Transverse colon (tissue), 4 donors: Measurements from ENCODE around the gene RUFY2. TPM values are rescaled to one million over a fixed set of nuclear protein-coding genes. Genes with fewer than 3 reads are reported as not detected.

Experiments
- DNase-seq: peaks from one replicate; pipeline ENCODE4 v3.0.0-alpha.2; 2019
- H3K27ac ChIP-seq, 4 donors: fragments of 200-600 bp; sonication (generic); 2 replicates each; pipeline ENCODE4 v1.5.1; 2016 to 2018; ENCODE audit warnings: inconsistent platforms in 4 of 4
- H3K27me3 ChIP-seq: fragments of 200-600 bp; sonication (generic); 2 replicates; pipeline ENCODE4 v1.5.1; 2017; ENCODE audit warnings: inconsistent platforms
- H3K36me3 ChIP-seq, 4 donors: fragments of 200-600 bp; sonication (generic); 2 replicates each; pipeline ENCODE4 v1.5.1; 2017 to 2019; ENCODE audit warnings: inconsistent platforms in 4 of 4
- H3K4me1 ChIP-seq, 4 donors: fragments of 200-600 bp; sonication (generic); 2 replicates each; pipeline ENCODE4 v1.5.1; 2017 to 2020; ENCODE audit warnings: inconsistent platforms in 4 of 4
- H3K4me3 ChIP-seq, 4 donors: fragments of 200-600 bp; sonication (generic); 1 replicate in 1 of 4; 2 replicates in 3 of 4; pipeline versions ENCODE4 v1.5.1 to v1.6.1; 2017 to 2019; ENCODE audit warnings: inconsistent platforms in 4 of 4
- H3K9me3 ChIP-seq, 2 donors: fragments of 200-600 bp; sonication (generic); 2 replicates each; pipeline ENCODE4 v1.5.1; 2017 to 2019; ENCODE audit warnings: inconsistent platforms in 2 of 2
- EP300 ChIP-seq: sonication (generic); formaldehyde crosslinking; IDR thresholded peaks from one replicate; pipeline ENCODE4 v1.6.1; 2017; ENCODE audit warnings: antibody characterized with exemption, low read depth
- POLR2A ChIP-seq: fragments of 450-650 bp; IDR thresholded peaks from one replicate; pipeline ENCODE4 v1.6.1; 2016; ENCODE audit warnings: antibody characterized with exemption, mild to moderate bottlenecking, moderate library complexity
- POLR2AphosphoS5 ChIP-seq, 3 donors: sonication (generic); formaldehyde crosslinking; IDR thresholded peaks; one replicate each; pipeline ENCODE4 v1.6.1; 2016; ENCODE audit warnings: antibody characterized with exemption in 3 of 3
- WGBS, 2 donors: methylation state at CpG; one replicate each; pipeline ENCODE4 v1.1.5; 2018; ENCODE audit warnings: low coverage in 1 of 2; 5-methylcytosine and 5-hydroxymethylcytosine counted together
- in situ Hi-C, 4 donors: fragments of 200-750 bp; cut with MboI; loops; one replicate each; pipeline versions ENCODE4 v1.15.0 to v1.15.1; 2017; ENCODE audit warnings: low sequenced_read_pairs in 3 of 4, low pct_ligation_motif_present in 1 of 4, low pct_unique_long_range_greater_than_20kb in 1 of 4
- intact Hi-C: fragments of 100-400 bp; cut with DNase I; formaldehyde crosslinking; loops from one replicate; pipeline ENCODE4 v1.15.1; 2023; ENCODE audit warnings: low total_unique reads
- total RNA-seq, 4 donors: library from RNA; depleted of rRNA; stranded (reverse); fragments of >200 nt; gene quantifications; one replicate each; pipeline ENCODE4 v1.1.0, GENCODE V29; 2016
- TF ChIP-seq, protein P1 (sequence below), 5 experiments: fragments of 200-600 bp in 3 of 5; fragments of 450-650 bp in 2 of 5; sonication (generic) in 3 of 5; IDR thresholded peaks; 1 replicate in 2 of 5; 2 replicates in 3 of 5; pipeline ENCODE4 v1.5.1; 2016 to 2017; ENCODE audit warnings: antibody characterized with exemption in 5 of 5, inconsistent platforms in 3 of 5, mild to moderate bottlenecking in 2 of 5, moderate library complexity in 1 of 5

The RUFY2 gene
- total RNA-seq, 4 donors from 2014 or later, result 7.9 to 34.8 (median 22.8) TPM

DNA sequence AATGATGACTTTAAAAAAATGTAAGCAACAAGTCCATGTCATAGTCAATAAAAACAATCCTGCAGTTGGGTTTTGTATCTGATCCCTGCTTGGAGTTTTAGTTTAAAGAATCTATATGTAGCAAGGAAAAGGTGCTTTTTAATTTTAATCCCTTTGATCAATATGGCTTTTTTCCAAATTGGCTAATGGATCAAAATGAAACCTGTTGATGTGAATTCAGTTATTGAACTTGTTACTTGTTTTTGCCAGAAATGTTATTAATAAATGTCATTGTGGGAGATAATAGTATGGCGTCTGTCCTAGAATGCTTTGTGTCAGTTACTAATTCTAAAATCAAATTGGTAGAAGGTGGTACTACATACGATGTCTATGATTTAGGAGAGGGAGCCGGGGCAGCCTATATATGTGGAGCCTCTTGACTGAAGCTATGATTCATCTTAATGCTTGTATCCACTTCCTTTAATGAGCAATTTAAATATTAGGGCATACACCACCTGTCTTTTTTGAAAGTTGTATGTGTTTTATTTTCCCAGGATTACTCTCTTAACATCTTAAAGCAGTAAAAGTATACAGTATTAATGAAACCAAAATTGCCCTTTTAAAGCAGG is 64.1 kb downstream of the RUFY2 start:
- 81 to 92% methylated on average over 3 of the region's 3 CpGs for WGBS, 2 donors
- Histone ChIP-seq H3K9me3 (no peaks in the 10 kb centered on the region), H3K4me3 (no peak overlapping the region), H3K4me1 (peaks cover 0 to 13% (median 2%) of the 10 kb centered on the region in 4 donors), H3K27me3 (no peaks in the 10 kb centered on the region), H3K36me3 (peaks cover 0 to 85% (median 35%) of the 10 kb centered on the region in 4 donors), H3K27ac (no peak overlapping the region)
- TF ChIP-seq POLR2A (no peak), POLR2AphosphoS5 (IDR thresholded peaks at IDR 0.05) (no peak), EP300 (no peak)
- TF ChIP-seq, protein P1, sequence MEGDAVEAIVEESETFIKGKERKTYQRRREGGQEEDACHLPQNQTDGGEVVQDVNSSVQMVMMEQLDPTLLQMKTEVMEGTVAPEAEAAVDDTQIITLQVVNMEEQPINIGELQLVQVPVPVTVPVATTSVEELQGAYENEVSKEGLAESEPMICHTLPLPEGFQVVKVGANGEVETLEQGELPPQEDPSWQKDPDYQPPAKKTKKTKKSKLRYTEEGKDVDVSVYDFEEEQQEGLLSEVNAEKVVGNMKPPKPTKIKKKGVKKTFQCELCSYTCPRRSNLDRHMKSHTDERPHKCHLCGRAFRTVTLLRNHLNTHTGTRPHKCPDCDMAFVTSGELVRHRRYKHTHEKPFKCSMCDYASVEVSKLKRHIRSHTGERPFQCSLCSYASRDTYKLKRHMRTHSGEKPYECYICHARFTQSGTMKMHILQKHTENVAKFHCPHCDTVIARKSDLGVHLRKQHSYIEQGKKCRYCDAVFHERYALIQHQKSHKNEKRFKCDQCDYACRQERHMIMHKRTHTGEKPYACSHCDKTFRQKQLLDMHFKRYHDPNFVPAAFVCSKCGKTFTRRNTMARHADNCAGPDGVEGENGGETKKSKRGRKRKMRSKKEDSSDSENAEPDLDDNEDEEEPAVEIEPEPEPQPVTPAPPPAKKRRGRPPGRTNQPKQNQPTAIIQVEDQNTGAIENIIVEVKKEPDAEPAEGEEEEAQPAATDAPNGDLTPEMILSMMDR (IDR thresholded peaks at IDR 0.05), result no peak
- in situ Hi-C loops (no loop called here), intact Hi-C loops (loop anchor here (10.0 kb wide), 1 partner anchor 128 kb away; no protein-coding TSS in a partner anchor)
- no peak for DNase-seq

DNA sequence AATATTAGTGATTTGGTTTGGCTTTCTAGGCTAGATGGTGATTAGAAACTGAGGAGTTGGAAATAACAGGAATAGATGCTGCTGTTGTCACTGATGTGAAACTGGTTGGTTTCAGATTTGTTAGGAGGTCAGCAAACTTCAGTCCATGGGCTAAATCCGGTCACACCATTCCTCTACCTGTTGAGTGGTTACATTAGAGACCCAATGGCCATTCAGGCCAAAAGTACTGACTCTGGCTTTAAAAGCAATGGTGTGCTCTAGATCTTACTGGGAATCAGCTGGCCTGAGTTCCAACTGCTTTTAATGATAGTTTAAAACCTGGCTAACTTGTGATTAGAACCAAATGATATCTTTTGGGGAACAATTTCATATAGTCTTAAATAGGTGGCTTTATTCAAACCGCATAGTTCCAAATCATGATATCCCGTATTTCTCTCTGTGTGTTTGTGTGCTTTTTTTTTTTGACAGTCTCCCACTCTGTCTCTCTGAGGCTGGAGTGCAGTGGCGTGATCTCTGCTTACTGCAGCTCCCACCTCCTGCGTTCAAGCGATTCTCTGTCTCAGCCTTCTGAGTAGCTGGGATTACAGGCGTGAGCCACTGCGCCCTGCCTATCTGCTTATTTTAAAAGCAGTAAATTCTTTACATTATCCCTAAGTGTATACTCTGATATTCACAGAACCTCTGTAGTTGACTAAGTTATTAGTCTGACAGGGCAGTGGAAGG is 66.6 kb downstream of the RUFY2 start:
- in situ Hi-C loops, result no loop called here
- Histone ChIP-seq H3K4me3 (no peak overlapping the region), H3K9me3 (no peaks in the 10 kb centered on the region), H3K27ac (no peak overlapping the region), H3K4me1 (peaks cover 8 to 38% (median 24%) of the 10 kb centered on the region in 4 donors), H3K27me3 (no peaks in the 10 kb centered on the region), H3K36me3 (peaks cover 0 to 70% (median 30%) of the 10 kb centered on the region in 4 donors)
- DNase-seq, result no peak
- WGBS, 2 donors, result 93 to 94% methylated on average over 8 of the region's 8 CpGs
- TF ChIP-seq POLR2AphosphoS5 (IDR thresholded peaks at IDR 0.05) (no peak), EP300 (no peak), POLR2A (no peak)
- TF ChIP-seq, protein P1 (IDR thresholded peaks at IDR 0.05), result no peak
- intact Hi-C loops, result loop anchor here (10.0 kb wide), 1 partner anchor 126 kb away; no protein-coding TSS in a partner anchor

DNA sequence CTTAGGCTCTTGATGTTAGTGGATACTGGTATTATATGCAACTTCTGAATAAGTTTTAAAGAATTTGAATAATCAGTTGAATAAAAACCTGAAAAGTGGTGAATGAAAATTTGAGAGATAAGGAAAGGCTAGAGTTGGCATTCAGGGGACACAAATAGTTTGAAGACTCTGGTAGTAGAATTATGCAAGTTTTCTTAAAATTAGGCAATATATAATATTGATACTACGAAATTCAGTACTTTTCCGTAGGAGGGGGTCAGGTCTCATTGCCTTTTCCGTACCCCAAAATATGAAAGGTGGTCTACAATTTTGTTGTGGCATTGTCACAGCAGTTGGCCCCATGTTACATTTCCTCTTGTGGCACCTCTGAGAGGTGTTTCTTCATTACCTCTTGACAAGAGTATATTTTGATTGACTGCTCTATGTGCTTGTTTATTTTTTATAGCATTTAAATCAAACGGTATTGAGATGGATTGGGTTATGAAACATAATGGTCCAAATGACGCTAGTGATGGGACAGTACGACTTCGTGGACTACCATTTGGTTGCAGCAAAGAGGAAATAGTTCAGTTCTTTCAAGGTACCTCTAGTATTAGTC is 70.2 kb downstream of the RUFY2 start:
- Histone ChIP-seq H3K27me3 (no peaks in the 10 kb centered on the region), H3K4me3 (peak overlapping the region in 1 of 4 donors; percentile 14)
- in situ Hi-C loops, result no loop called here

More for the DNA sequence above, 70.2 kb downstream of the RUFY2 start:
- intact Hi-C loops, result no loop called here
- Histone ChIP-seq H3K9me3 (no peaks in the 10 kb centered on the region), H3K36me3 (peaks cover 0 to 36% (median 20%) of the 10 kb centered on the region in 4 donors), H3K27ac (no peak overlapping the region), H3K4me1 (peaks cover 8 to 55% (median 31%) of the 10 kb centered on the region in 4 donors)
- DNase-seq, result no peak
- 53 to 64% methylated on average over 7 of the region's 7 CpGs for WGBS, 2 donors
- TF ChIP-seq POLR2AphosphoS5 (IDR thresholded peaks at IDR 0.05), result no peak
- TF ChIP-seq, protein P1 (IDR thresholded peaks at IDR 0.05), result no peak
- TF ChIP-seq EP300, result no peak
- no peak for TF ChIP-seq POLR2A
